22Rv1 (cell line): ENCODE data around the gene GRIK4.

Experiments
- ZFX ChIP-seq: fragments of 450-650 bp; IDR thresholded peaks from 2 replicates; pipeline ENCODE4 v1.6.1; 2017; ENCODE audit warnings: antibody characterized with exemption, borderline replicate concordance
- TF ChIP-seq, protein P1 (sequence below): fragments of 450-650 bp; IDR thresholded peaks from 2 replicates; pipeline ENCODE4 v1.5.1; 2017; ENCODE audit warnings: mild to moderate bottlenecking

DNA sequence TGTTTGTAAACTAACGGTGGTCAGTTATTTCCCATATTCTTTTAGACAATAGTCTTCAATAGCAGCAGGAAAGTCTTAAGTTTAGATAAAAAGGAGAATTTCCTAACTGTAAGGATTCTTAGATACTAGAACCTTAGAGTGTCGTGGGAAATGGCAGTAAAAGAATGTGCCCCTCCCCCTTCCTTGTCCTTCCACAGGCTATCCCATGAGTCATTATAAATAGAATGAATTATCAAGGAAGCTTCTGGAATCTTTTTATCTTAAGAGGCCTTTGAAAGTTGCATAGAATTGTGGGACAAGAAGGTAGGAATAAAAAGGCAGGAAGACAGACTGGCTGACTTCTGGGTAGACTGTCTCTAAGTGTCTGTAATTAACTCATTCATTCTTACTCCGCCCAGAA lies 347.2 kb downstream of the GRIK4 start:
- TF ChIP-seq, protein P1, sequence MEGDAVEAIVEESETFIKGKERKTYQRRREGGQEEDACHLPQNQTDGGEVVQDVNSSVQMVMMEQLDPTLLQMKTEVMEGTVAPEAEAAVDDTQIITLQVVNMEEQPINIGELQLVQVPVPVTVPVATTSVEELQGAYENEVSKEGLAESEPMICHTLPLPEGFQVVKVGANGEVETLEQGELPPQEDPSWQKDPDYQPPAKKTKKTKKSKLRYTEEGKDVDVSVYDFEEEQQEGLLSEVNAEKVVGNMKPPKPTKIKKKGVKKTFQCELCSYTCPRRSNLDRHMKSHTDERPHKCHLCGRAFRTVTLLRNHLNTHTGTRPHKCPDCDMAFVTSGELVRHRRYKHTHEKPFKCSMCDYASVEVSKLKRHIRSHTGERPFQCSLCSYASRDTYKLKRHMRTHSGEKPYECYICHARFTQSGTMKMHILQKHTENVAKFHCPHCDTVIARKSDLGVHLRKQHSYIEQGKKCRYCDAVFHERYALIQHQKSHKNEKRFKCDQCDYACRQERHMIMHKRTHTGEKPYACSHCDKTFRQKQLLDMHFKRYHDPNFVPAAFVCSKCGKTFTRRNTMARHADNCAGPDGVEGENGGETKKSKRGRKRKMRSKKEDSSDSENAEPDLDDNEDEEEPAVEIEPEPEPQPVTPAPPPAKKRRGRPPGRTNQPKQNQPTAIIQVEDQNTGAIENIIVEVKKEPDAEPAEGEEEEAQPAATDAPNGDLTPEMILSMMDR = no peak
- TF ChIP-seq ZFX = no peak
